GM12891 (cell line): Measurements from ENCODE around the gene GFM1.

ENCODE experiments used
- DNase-seq: peaks from one replicate; pipeline ENCODE4 v3.0.0; 2011; ENCODE audit warnings: low spot score; ENCODE audit not compliant: insufficient read length
- FAIRE-seq: peaks from 2 replicates; lab custom pipeline; 2011; peaks lifted over from hg19 to GRCh38; lab: Jason Lieb, UNC
- PAX5 ChIP-seq: IDR thresholded peaks from 2 replicates; pipeline ENCODE4 v1.6.1; 2011; ENCODE audit warnings: low read length, moderate library complexity, mild to moderate bottlenecking; ENCODE audit not compliant: insufficient read depth, severe bottlenecking
- POLR2A ChIP-seq: IDR thresholded peaks from 2 replicates; pipeline ENCODE4 v1.6.1; 2011; ENCODE audit warnings: low read depth, low read length, control low read depth
- POLR2AphosphoS5 ChIP-seq: IDR thresholded peaks from 2 replicates; pipeline ENCODE4 v1.6.1; 2011; ENCODE audit warnings: low read depth, low read length, control low read depth
- POU2F2 ChIP-seq: IDR thresholded peaks from 2 replicates; pipeline ENCODE4 v1.6.1; 2011; ENCODE audit warnings: low read depth, mild to moderate bottlenecking, control low read depth, low read length, moderate library complexity
- SPI1 ChIP-seq: IDR thresholded peaks from 2 replicates; pipeline ENCODE4 v1.6.1; 2011; ENCODE audit warnings: low read depth, low read length, control low read depth
- TAF1 ChIP-seq: IDR thresholded peaks from 2 replicates; pipeline ENCODE4 v1.6.1; 2011; ENCODE audit warnings: low read depth, low read length, control low read depth

Gene GFM1

DNA sequence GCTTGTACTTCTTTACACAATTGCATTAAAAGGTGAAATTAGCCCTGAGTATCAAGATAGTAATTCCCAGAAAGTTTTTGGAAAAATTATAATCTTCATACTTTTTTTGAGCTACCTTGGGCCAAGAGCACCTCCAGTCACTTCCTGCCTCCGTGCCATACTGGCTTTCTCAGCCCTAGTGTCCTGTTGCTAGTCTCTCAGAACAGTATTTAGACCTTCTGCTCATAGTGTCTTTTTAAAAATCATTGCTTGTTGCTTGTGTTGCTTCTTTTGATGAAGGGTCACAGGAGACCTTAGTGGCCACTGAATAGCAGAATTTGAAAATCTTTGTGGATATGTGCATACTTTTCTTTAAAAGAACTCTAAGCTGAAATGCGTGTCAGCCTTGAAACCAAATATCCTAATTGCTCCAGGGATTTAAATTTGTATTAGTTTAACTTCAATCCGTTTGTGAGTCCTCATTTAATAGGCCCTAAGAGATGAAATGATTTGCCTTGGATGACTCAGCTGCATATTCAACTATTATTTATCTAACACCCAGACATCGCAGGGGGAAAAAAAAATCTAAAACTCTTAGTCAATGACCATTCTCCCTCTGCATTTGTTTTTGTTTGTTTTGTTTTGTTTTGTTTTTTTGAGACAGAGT, 57.2 kb downstream of the GFM1 start:
- TF ChIP-seq POU2F2 (no peak), TAF1 (no peak)
- DNase-seq (no peak), FAIRE-seq (no peak)

DNA sequence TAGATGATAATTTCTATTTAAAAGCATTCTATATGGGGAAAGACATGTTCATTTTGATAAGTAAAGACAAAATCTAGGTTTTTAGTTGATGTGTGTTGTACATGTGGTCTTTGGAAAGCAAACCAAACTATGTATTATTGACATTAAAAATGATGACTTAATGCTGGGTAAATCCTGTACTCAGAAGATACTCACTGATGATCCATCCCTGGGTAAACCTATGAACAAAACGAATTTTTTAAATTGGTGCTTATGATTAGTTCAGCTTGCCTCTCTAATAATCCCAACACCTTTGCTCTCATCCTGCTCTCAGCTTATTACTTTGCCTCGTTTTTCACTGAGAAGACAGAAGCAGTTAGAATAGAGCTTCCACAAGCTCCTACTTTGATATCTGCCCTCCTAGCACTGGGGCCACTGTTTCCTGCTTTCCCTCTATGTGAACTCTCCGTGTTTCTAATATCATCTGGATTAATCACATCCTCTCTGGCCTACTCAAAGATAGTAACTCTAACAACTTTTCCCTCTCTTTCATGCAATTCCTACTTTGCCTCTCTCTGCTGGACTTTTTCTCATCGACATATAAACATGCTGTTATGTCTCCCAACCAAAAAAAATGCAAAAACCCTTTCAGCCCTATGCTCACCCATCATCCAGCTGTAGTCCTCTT, 58.6 kb downstream of the GFM1 start:
- TF ChIP-seq SPI1: no peak
- FAIRE-seq (no peak), DNase-seq (no peak)

DNA sequence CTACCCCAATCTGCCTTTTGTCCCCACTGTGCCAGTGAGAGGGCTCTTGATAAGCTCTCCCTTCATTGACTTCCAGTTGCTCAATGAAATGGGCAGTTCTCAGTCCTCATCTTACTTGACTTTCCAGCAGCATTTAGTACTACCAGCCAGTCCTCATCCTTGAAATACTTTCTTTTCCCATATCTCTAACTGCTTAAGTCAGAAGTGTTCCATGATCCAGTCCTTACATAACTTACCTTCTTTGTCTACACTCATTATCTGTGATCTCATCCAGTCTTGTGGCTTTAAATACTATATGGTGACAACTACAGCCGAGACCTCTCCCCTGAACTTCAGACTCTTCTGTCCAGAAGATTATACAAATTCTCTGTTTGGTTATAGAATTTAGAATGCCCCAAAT, 59.2 kb downstream of the GFM1 start:
- DNase-seq: no peak
- FAIRE-seq: no peak
- no peak for TF ChIP-seq TAF1

DNA sequence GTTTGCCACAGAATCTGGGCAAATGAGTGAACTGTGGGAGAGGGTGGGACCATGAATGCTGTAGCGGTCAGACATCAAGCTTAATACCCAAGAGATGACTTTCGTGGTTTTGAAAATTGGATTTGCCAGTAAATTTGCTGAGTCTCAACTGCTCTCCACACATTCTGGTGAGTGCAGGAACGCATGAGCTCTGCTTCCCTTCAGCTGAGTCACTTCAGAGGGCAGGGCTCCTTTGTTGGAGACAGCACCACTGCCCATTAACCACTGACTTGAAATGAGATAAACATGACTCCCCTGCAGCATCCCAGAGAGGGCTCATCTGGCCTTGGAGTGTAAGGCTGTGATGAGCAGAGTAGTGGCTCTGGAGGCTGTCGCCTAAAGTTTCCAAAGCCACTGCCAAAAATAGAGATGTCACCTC, 65.3 kb downstream of the GFM1 start:
- TF ChIP-seq POU2F2: no peak
- no peak for DNase-seq
- no peak for FAIRE-seq

DNA sequence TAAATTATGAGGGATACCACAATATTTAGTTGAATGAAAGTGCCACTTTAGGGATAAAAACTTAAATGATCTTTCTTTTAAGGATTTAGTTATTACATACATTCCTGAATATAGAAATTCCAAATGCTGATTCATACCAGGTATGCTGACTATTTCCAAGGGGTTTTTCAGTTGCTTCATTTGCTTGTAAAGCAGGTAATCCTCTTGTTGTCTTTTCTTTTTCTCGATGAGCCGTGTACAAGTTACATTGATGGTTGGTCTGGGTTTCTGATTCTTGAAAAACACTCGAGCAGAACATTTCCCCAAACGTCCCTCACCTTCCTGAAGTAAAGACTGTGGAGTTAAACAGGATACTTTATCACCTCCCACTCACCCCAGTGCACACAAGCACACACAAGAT, 66.3 kb downstream of the GFM1 start:
- DNase-seq: no peak
- no peak for FAIRE-seq
- no peak for TF ChIP-seq PAX5
- no peak for TF ChIP-seq SPI1
- TF ChIP-seq POLR2A: no peak
- TF ChIP-seq POLR2AphosphoS5: no peak
- TF ChIP-seq POU2F2: no peak
- no peak for TF ChIP-seq TAF1

DNA sequence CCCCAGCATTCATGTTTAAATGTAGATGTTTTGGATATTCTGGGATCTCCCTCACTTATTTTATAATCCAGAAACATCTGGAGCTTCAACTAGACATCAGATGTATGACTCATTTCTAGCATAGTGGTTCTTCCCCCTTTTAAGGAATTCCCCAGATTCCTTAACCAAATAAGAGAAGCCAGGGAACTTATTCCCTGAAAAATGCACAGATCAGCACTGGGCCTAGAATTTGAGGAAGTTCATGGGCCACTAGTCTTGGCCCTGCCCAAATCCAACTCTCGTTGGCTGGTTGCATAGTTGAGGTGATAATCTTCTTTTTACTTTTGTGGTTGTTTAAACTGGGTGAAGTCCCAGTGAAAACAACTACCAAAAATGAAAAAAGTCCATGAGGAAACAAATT, 67.6 kb downstream of the GFM1 start:
- no peak for TF ChIP-seq POLR2A
- no peak for TF ChIP-seq POU2F2
- TF ChIP-seq PAX5: no peak
- FAIRE-seq (no peak), DNase-seq (no peak)

DNA sequence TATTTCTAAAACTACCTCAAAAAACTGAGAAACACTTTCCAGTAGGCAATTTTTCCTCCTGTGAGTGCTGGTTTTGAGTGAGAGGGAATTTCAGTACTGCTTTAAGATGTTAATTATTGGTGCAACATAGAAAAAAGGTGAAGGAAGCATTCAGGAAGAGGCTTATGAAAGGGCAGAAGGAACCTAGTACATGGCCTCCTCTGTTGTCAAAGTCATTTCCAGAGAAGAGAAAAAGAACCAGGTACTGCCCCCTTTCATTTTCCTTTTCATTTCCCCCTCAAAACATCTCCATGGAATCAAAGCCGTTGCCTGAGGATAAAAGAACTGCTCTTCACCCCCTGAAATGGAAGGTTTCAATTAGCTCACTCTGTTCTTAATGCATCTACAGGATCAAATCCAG, 68.1 kb downstream of the GFM1 start:
- DNase-seq (no peak), FAIRE-seq (no peak)
- no peak for TF ChIP-seq POLR2AphosphoS5

DNA sequence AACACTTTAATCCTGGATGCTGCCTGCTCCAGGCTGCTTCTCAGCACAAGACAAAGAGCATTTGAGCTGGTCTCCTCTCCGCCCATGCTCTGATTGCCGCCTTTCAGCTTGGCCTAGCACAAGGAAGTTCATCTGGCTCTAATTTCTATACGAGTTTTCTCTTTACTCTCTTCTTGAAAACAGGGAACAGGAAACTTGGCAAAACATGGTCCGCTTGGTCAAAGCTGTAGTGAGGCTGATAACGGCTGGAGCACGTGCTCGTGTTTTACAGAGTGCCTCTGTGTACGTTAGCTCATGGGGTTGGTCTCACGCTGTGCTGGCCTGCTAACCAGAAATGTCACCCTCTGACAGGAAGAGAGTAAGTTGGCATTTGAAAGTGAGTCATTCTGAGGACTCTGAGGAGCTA, 68.8 kb downstream of the GFM1 start:
- TF ChIP-seq PAX5 (no peak), TAF1 (no peak), POU2F2 (no peak), SPI1 (no peak), POLR2AphosphoS5 (no peak), POLR2A (no peak)
- no peak for FAIRE-seq
- DNase-seq: no peak

DNA sequence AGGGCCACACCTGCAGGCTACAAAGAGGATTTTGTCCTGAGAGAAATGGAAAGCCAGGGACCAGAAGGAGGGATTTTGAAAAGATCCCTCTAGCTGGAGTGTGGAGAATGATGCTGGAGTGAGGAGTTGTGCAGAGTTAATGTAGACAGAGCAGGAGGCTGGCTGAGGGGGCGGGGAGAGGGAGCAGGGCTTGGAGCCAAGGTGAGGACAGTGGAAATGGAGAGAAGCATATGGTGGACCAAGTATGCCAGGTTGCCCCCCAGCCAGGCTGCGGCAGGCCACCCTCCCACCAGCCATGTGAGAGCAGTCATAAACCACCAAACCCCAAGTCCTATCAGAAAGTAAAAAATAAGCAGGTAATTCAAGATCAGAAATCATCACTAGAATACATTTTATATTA, 73.2 kb downstream of the GFM1 start:
- TF ChIP-seq POLR2A: no peak
- no peak for TF ChIP-seq PAX5
- no peak for TF ChIP-seq TAF1
- no peak for TF ChIP-seq SPI1
- TF ChIP-seq POU2F2: no peak
- TF ChIP-seq POLR2AphosphoS5: no peak
- no peak for DNase-seq
- FAIRE-seq: no peak

DNA sequence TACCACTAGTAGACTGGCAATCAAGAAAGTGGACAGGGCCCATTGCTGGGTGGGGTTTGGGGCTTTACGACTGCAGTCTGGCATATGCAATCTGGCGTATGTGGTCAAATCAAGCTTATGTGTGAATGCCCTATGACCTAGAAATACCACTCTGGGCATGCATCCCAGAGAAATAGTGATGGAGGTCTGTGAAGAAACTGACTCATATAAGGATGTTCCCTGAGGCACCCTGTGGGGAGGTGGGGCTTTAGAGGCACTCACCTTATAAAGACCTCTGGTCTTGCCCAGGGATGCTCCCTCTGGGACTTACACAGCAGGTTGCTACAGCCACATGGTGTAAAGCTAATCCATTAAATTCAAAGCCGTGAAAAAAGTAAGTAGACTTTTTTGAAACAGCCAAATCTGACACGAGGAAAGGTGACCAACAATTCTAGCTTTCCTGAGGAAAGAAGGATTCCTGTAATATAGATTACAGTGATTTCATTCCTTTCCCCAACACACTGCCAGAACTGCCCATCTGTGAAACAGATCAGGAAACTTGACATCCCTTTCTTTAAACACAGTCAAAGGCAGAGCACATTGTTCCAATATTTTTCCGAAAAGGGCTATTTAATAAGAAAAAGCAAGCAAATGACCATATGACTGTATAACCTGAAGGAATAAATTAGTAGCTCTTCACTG, 74.3 kb downstream of the GFM1 start:
- FAIRE-seq (no peak), DNase-seq (no peak)
- TF ChIP-seq SPI1: no peak
- TF ChIP-seq POU2F2: no peak
- no peak for TF ChIP-seq POLR2AphosphoS5
- no peak for TF ChIP-seq PAX5
- no peak for TF ChIP-seq POLR2A
- TF ChIP-seq TAF1: no peak

DNA sequence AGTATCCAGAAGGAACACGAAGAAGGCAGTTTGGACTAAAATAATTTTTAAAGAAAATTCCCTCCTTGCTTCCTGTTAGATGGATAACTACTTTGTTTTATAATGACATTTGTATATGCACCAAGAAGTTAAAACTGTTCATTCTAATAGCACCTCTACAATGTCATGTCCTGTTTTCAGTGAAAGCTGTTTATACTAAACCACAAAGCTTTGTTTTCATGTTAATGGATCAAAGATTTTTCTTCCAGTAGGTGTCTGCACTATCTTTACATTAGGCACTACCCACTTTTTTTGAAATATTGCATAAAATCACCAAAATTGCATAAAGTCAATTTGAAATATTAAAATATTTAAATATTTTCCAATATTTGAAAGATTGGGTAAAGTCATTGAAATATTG, 77.8 kb downstream of the GFM1 start:
- DNase-seq (no peak), FAIRE-seq (no peak)
- TF ChIP-seq POLR2A: no peak
- TF ChIP-seq TAF1: no peak
- TF ChIP-seq PAX5: no peak
- no peak for TF ChIP-seq SPI1
- TF ChIP-seq POLR2AphosphoS5: no peak
